OCI-LY7 (cell line): ENCODE data around the gene SPINK5. TPM values are rescaled to one million over a fixed set of nuclear protein-coding genes. Genes with fewer than 3 reads are reported as not detected.

Source experiments
- BruUV-seq: library from RNA; stranded (reverse); fragments of 400-500 nt; replicated peaks from 2 replicates; lab custom pipeline; 2021; lab: Mats Ljungman, UMichigan
- CTCF ChIA-PET: fragments of 300-600 bp; sonication (Branson Sonifier 250); formaldehyde crosslinking; loops from one replicate; lab custom pipeline; 2022; ENCODE audit warnings: antibody characterized with exemption; ENCODE audit not compliant: unreplicated experiment; lab: Charles Lee
- POLR2A ChIA-PET: fragments of 300-600 bp; sonication (Branson Sonifier 250); formaldehyde crosslinking; loops from one replicate; lab custom pipeline; 2022; ENCODE audit warnings: antibody characterized with exemption; lab: Charles Lee
- DNase-seq: peaks from one replicate; pipeline ENCODE4 v3.0.0-alpha.2; 2015; ENCODE audit warnings: low spot score
- H2AFZ ChIP-seq: fragments of 200-600 bp; sonication (generic), shearing (Covaris generic); 2 replicates; pipeline ENCODE4 v1.6.1; 2014; ENCODE audit warnings: mild to moderate bottlenecking, antibody characterized with exemption, low read length, moderate library complexity
- H3K27ac ChIP-seq: fragments of 200-600 bp; sonication (generic); 2 replicates; pipeline ENCODE4 v1.5.1; 2014; ENCODE audit warnings: mixed run types, low read depth, mild to moderate bottlenecking, moderate library complexity, low read length, inconsistent platforms; ENCODE audit not compliant: poor library complexity, severe bottlenecking
- H3K36me3 ChIP-seq: fragments of 200-600 bp; sonication (generic); 2 replicates; pipeline ENCODE4 v1.6.1; 2014; ENCODE audit warnings: mild to moderate bottlenecking, antibody characterized with exemption, low read length, moderate library complexity, mixed read lengths; ENCODE audit not compliant: insufficient read depth
- H3K4me1 ChIP-seq: fragments of 200-600 bp; sonication (generic); 2 replicates; pipeline ENCODE4 v1.5.1; 2014; ENCODE audit warnings: mild to moderate bottlenecking, low read length; ENCODE audit not compliant: insufficient read depth, poor library complexity, severe bottlenecking
- H3K4me2 ChIP-seq: fragments of 200-600 bp; sonication (generic); 2 replicates; pipeline ENCODE4 v1.6.1; 2014; ENCODE audit warnings: mild to moderate bottlenecking, low read length
- H3K4me3 ChIP-seq: fragments of 200-600 bp; sonication (generic); 2 replicates; pipeline ENCODE4 v1.5.1; 2014; ENCODE audit warnings: mild to moderate bottlenecking, low read depth, low read length; ENCODE audit not compliant: poor library complexity, severe bottlenecking
- H3K79me2 ChIP-seq: fragments of 200-600 bp; sonication (generic); 2 replicates; pipeline ENCODE4 v1.6.1; 2016; ENCODE audit warnings: low read depth, mild to moderate bottlenecking, low read length, moderate library complexity, mixed read lengths; ENCODE audit not compliant: insufficient read depth
- H3K9me2 ChIP-seq: fragments of 200-600 bp; sonication (generic); 2 replicates; pipeline ENCODE4 v1.6.1; 2016; ENCODE audit warnings: mild to moderate bottlenecking, low read length, mixed read lengths; ENCODE audit not compliant: insufficient read depth
- H3K9me3 ChIP-seq: fragments of 200-600 bp; sonication (generic); 2 replicates; pipeline ENCODE4 v1.6.1; 2014; ENCODE audit warnings: mild to moderate bottlenecking, mixed run types, low read length, mixed read lengths
- H4K20me1 ChIP-seq: fragments of 200-600 bp; sonication (generic); 2 replicates; pipeline ENCODE4 v1.6.1; 2014; ENCODE audit warnings: mild to moderate bottlenecking, antibody characterized with exemption, low read length, moderate library complexity, mixed read lengths; ENCODE audit not compliant: insufficient read depth
- EZH2phosphoT487 ChIP-seq: fragments of 200-600 bp; sonication (generic); IDR thresholded peaks from 2 replicates; pipeline ENCODE4 v1.6.1; 2018; ENCODE audit warnings: low read depth, borderline replicate concordance, mild to moderate bottlenecking, mixed run types, antibody characterized with exemption, low read length, moderate library complexity, mixed read lengths
- intact Hi-C: fragments of 100-400 bp; cut with micrococcal nuclease; formaldehyde crosslinking; loops from one replicate; pipeline ENCODE4 v1.10.0; 2022; ENCODE audit not compliant: unreplicated experiment
- total RNA-seq, 2 experiments: library from RNA; depleted of rRNA in 1 of 2; stranded (reverse); fragments of >200 nt in 1 of 2; shearing (Covaris generic) in 1 of 2; gene quantifications; 2 replicates each; pipeline ENCODE4 v1.2.3, GENCODE V29; 2014 to 2022
- TF ChIP-seq, protein P1 (sequence below): fragments of 200-600 bp; sonication (generic); conservative IDR thresholded peaks from 2 replicates; pipeline ENCODE4 v1.5.1; 2014; ENCODE audit warnings: mild to moderate bottlenecking, antibody characterized with exemption, low read length, moderate library complexity, mixed read lengths

The SPINK5 gene
- total RNA-seq, 2 experiments from 2014 or later, result not detected

DNA sequence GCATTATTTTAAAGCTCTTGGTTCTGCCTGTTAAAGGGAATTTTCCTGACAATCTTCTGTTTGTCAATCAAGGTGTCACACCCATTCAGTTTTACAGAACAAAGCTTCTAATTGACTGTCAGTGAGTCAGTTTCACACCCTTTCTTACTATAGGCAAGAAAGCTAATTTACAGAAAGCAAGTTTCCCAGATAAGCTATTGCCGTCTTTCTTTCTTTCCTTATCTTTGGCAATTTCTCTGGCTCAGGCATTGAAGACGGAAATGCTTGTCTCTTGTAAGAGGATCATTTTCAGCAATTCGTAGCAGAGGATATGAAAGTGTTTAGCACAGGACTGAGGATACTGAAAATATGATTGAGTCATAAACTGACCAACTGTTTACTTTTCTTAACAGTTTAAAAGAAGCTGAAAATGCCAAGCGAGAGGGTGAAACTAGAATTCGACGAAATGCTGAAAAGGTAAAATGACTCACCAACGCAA lies 27.0 kb downstream of the SPINK5 start:
- Histone ChIP-seq H3K9me3 (no peaks in the 10 kb centered on the region), H3K4me2 (no peak overlapping the region), H3K79me2 (no peaks in the 10 kb centered on the region), H3K4me3 (no peak overlapping the region), H3K27ac (no peak overlapping the region), H3K36me3 (no peaks in the 10 kb centered on the region), H3K9me2 (no peaks in the 10 kb centered on the region), H4K20me1 (no peaks in the 10 kb centered on the region; the same call in 1 of the 2 replicates), H2AFZ (no peak overlapping the region), H3K4me1 (no peaks in the 10 kb centered on the region)
- ChIA-PET POLR2A (interaction anchor here (0.7 kb wide), 1 partner anchor 98 kb away, joined by 4 read pairs; no protein-coding TSS in a partner anchor), CTCF (no interaction called here)
- intact Hi-C loops, result no loop called here
- no TSS peak for BruUV-seq
- TF ChIP-seq, protein P1, sequence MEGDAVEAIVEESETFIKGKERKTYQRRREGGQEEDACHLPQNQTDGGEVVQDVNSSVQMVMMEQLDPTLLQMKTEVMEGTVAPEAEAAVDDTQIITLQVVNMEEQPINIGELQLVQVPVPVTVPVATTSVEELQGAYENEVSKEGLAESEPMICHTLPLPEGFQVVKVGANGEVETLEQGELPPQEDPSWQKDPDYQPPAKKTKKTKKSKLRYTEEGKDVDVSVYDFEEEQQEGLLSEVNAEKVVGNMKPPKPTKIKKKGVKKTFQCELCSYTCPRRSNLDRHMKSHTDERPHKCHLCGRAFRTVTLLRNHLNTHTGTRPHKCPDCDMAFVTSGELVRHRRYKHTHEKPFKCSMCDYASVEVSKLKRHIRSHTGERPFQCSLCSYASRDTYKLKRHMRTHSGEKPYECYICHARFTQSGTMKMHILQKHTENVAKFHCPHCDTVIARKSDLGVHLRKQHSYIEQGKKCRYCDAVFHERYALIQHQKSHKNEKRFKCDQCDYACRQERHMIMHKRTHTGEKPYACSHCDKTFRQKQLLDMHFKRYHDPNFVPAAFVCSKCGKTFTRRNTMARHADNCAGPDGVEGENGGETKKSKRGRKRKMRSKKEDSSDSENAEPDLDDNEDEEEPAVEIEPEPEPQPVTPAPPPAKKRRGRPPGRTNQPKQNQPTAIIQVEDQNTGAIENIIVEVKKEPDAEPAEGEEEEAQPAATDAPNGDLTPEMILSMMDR, result no peak
- TF ChIP-seq EZH2phosphoT487, result no peak
- no peak for DNase-seq

DNA sequence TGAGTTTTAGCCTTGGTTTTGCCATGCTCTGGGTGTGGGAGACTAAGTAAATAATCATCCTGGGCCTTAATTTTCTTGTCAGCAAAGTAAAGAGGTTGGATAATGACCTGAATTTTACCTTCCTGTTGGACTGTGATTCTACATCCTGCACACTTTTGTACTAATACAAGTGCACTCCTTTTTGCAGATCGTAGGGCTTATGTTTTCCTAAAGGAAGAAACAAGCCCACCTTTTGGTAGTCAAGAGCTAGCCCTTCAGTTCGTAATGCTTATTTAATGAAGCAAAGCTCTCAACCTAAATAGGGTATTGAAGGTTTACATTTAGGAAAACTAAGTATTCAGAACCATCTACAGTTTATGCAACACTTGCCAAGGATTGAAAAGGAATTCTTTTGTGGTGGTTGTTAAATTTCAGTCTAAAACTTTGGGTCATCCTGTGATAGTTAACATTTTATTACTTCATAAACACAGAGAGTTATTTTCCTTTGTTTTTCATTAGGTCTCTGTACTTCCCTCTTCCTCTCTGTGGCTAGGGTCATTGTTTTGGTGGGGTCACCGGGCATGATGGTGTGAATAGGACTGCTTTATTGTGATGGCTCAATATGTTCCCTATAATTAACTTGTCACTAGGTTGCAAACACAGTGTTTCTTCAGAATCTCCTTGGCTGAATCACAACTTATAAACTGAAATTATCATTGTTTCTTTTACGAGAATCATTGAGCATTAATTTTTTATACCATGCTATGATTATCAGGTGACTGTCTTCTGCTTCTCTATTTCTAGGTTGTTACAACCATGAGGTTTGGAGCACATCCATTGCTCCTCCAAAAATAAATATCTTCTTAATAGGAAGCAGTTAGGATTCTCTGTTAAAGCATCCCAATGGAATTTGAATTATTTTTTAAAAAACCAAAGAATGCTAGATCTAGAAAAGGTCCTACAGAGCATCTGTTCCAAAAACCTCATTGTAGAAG lies 28.5 kb downstream of the SPINK5 start:
- Histone ChIP-seq H3K27ac (no peak overlapping the region), H2AFZ (no peak overlapping the region), H3K9me2 (no peaks in the 10 kb centered on the region), H3K4me3 (no peak overlapping the region), H3K4me1 (no peaks in the 10 kb centered on the region), H3K9me3 (no peaks in the 10 kb centered on the region), H3K79me2 (no peaks in the 10 kb centered on the region), H4K20me1 (no peaks in the 10 kb centered on the region; the same call in 1 of the 2 replicates), H3K36me3 (no peaks in the 10 kb centered on the region), H3K4me2 (no peak overlapping the region)
- TF ChIP-seq EZH2phosphoT487, result no peak
- TF ChIP-seq, protein P1, result no peak
- CTCF ChIA-PET, result no interaction called here
- intact Hi-C loops, result no loop called here
- no TSS peak for BruUV-seq
- DNase-seq, result no peak
- POLR2A ChIA-PET, result interaction anchor here (0.6 to 0.7 kb wide), 2 partner anchors 23 to 35 kb away, joined by 3 read pairs; no protein-coding TSS in a partner anchor
